ENCODE results near the gene EIF1AX. TPM values are rescaled to one million over a fixed set of nuclear protein-coding genes. Genes with fewer than 3 reads are reported as not detected.

EIF1AX gene
- total RNA-seq, 1 donor from 2014 or later, result 44.9 TPM

DNA sequence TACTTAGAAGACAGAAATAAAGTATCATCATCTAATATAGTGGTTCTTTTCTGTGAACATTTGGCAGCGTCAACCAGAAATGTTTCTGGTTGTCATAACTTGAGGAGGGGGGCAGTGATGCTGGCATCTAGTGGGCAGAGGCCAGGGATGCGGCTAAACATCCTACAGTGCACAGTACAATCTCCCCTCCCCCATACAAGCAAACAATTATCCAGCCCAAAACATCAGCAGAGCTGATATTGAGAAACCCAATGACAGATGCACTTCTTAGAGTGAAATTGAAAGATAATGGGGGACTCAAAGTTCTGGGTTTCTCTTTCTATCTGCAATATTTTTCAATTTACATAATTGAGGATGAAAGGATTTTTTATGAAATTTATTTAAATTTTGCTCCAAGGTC lies 1.9 kb upstream of the EIF1AX start:
- TF ChIP-seq, protein P1, sequence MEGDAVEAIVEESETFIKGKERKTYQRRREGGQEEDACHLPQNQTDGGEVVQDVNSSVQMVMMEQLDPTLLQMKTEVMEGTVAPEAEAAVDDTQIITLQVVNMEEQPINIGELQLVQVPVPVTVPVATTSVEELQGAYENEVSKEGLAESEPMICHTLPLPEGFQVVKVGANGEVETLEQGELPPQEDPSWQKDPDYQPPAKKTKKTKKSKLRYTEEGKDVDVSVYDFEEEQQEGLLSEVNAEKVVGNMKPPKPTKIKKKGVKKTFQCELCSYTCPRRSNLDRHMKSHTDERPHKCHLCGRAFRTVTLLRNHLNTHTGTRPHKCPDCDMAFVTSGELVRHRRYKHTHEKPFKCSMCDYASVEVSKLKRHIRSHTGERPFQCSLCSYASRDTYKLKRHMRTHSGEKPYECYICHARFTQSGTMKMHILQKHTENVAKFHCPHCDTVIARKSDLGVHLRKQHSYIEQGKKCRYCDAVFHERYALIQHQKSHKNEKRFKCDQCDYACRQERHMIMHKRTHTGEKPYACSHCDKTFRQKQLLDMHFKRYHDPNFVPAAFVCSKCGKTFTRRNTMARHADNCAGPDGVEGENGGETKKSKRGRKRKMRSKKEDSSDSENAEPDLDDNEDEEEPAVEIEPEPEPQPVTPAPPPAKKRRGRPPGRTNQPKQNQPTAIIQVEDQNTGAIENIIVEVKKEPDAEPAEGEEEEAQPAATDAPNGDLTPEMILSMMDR (conservative IDR thresholded peaks at IDR 0.05; ENCODE audit: low read depth, low read length), result no peak
- DNase-seq (ENCODE audit: low read depth), result no peak
- no peak overlapping the region for H3K4me3 ChIP-seq (ENCODE audit: low read depth, low read length)

DNA sequence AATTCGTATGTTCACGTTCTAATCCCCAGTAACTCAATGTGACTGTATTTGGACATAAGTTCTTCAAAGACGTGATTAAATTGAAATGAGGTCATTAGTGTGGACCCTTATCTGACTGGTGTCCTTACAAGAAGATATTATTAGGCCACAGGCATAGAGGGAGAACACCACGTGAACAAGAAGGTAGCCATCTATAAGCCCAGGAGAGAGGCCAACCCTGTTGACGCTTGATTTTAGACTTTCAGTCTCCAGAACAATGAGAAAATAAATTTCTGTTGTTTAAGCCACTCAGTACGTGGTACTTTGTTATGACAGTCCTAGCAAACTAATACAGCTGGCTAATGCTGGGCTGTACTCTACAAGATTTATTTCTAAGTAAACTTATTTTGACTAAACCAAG lies 1.5 kb upstream of the EIF1AX start:
- no peak overlapping the region for H3K4me3 ChIP-seq (ENCODE audit: low read depth, low read length)
- TF ChIP-seq, protein P1 (conservative IDR thresholded peaks at IDR 0.05; ENCODE audit: low read depth, low read length), result no peak
- DNase-seq (ENCODE audit: low read depth), result no peak

DNA sequence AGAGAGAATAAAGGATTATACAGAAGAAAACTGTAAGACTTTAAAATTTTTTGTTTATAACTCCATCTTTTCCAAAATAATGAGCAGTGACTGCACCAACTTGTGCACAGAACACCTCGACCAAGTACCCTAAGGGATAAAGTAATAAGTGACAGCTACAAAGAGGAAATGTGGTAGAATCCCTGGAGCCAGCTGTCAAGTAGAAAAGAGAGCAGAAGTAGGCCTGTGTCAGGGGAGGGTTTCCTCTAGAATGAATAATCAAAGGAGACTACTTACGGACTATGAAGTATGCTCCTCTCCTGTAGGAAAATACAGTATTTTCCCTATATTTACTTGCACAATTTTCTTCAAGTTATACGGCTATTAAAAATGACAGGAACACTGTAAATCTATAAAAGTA lies 1.2 kb downstream of the EIF1AX start:
- TF ChIP-seq, protein P1 (conservative IDR thresholded peaks at IDR 0.05; ENCODE audit: low read depth, low read length), result no peak
- no peak for DNase-seq (ENCODE audit: low read depth)
- peak overlapping the region; percentile 79 for H3K4me3 ChIP-seq (ENCODE audit: low read depth, low read length)

DNA sequence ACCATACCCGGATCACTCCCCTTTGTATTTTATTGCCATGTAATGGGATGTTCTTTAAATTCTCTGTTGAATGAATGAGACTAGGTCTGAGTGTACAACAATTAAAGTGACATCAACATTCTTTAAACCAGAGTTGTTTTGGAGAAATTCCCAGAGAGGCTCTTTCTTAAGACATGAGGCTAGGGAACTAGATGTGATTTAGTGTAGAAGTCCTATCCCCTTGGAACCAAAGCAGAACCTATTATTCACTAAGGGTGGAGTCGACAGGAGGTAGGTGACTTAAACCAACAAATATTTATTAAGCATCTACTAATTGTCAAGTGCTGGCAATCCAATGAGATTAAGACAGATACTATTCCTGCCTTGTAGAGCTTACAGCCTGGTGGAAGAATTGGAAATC lies 1.7 kb downstream of the EIF1AX start:
- TF ChIP-seq, protein P1 (conservative IDR thresholded peaks at IDR 0.05; ENCODE audit: low read depth, low read length), result no peak
- DNase-seq (ENCODE audit: low read depth), result no peak
- peak overlapping the region; percentile 79 for H3K4me3 ChIP-seq (ENCODE audit: low read depth, low read length)

DNA sequence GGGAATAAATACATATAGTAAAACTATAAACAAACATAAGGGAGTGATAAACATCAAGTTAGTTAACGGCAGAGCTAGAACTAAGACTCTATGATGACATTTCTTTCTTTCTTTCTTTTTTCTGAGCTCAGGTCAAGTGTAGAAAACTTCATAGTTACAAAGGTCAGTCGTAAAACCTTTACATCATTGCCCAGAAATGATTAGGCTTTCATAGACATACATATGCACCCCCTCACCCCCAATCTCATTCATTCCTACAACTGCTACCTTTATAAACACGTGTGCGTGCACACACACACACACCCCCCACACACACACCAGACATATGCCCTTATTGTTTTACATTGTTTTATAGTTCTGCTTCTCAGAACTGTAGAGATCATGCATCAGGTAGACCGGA lies 5.7 kb downstream of the EIF1AX start:
- no peak overlapping the region for H3K4me3 ChIP-seq (ENCODE audit: low read depth, low read length)
- TF ChIP-seq, protein P1 (conservative IDR thresholded peaks at IDR 0.05; ENCODE audit: low read depth, low read length), result no peak
- DNase-seq (ENCODE audit: low read depth), result no peak

DNA sequence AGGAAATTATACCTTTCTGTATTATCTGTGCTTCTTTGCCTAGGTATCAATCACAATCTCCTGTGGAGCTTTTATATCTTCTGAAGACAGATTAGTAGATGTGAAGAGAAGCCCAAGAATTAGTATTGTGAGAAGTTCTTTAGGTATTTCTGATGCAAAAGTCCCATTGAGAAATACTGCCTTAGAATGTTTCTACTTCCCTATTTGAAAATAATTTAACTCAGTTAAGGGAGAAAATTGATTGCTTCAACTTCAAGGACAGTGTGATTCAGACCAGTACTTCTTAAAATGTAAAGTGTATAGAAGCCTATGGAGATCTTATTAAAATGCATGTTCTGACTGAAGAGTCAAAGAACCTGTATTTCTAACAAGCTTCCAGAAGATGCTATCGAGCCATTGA lies 9.0 kb downstream of the EIF1AX start:
- TF ChIP-seq, protein P1 (conservative IDR thresholded peaks at IDR 0.05; ENCODE audit: low read depth, low read length), result no peak
- DNase-seq (ENCODE audit: low read depth), result no peak
- H3K4me3 ChIP-seq (ENCODE audit: low read depth, low read length), result no peak overlapping the region

DNA sequence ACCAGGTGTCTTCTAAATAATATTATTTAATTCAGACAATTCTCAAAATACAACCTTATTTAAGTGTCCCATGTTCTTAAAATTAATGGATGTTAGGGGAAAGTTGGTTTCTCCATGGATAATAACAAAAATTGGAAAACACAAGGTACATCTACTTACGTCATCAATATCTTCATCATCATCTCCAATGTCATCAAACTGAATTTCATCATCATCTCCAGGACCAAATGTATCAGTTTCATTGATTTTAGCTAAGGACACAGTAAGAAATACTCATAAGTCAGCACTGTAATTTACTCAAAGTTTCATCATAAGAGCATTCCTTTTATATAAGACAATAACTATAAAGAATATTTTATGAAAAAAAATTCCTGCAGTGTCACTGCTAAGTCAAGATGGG lies 11.3 kb downstream of the EIF1AX start:
- no peak for DNase-seq (ENCODE audit: low read depth)
- TF ChIP-seq, protein P1 (conservative IDR thresholded peaks at IDR 0.05; ENCODE audit: low read depth, low read length), result no peak
- no peak overlapping the region for H3K4me3 ChIP-seq (ENCODE audit: low read depth, low read length)

Measured in epithelial cell of proximal tubule (primary cell).